Measurements from ENCODE around the gene CCDC177. TPM values are rescaled to one million over a fixed set of nuclear protein-coding genes. Genes with fewer than 3 reads are reported as not detected.

Gene CCDC177
- polyA plus RNA-seq (3.2 and 4.3 TPM in 2 replicates), polyA minus RNA-seq (14.9 and 16.3 TPM in 2 replicates)

DNA sequence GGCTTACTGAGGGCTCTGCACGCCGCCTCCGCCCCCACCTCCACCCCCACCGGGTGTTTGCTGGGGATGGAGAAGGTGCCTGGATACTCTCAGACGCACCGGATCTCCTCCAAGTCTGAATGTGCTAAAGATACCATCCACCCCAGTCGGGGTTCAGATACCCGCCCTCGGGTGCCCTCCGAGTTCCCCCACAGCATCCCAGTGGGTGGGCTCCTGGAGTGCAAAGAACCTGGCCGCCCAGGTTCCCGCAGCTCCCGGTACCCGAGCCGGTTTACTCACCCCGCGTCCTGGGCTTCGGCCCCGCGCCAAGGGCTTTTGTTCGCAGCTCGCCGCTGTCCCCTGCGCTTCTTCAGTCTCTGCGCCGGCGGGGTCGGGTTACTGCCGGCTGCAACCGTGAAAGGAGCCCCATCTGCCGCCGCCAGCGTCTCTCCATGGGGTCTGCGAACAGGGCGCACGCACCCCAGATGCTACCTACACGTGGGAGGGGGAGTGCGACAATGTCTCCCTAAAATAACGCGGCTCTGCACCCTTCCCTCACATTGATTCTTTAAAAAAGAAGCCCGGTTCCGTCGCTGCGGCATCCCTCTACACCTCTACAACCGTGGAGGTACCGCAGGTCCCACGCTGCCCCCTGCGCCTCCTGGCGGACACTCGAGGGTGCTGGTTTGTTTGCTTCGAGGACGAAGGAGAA lies at the start of gene CCDC177:
Gene CCDC177 (minus strand): TSS at position 609 of the 691 bp plus-strand sequence. CDS start 1,249 bp downstream, outside the sequence.
- peak within 1 kb of the TSS; percentile 89 for H3K27ac ChIP-seq (ENCODE audit: low read length)
- peak within 1 kb of the TSS; percentile 36 for H3K4me2 ChIP-seq (ENCODE audit: low read length)
- H3K36me3 ChIP-seq (ENCODE audit: insufficient read depth, low read length), result no peaks in the 10 kb centered on the region
- peak within 1 kb of the TSS; percentile 84 for H3K4me3 ChIP-seq (ENCODE audit: low read length)
- H3K9ac ChIP-seq (ENCODE audit: low read length), result peak within 1 kb of the TSS; percentile 91
- no peaks in the 10 kb centered on the region for H3K79me2 ChIP-seq (replicated peaks; ENCODE audit: insufficient read depth, low read length)
- peak; percentile 48 for TF ChIP-seq TAF1 (IDR thresholded peaks at IDR 0.05; ENCODE audit: low read depth)
- TF ChIP-seq SMC3 (conservative IDR thresholded peaks at IDR 0.05; ENCODE audit: poor library complexity), result peak; percentile 99
- TF ChIP-seq, protein P1, sequence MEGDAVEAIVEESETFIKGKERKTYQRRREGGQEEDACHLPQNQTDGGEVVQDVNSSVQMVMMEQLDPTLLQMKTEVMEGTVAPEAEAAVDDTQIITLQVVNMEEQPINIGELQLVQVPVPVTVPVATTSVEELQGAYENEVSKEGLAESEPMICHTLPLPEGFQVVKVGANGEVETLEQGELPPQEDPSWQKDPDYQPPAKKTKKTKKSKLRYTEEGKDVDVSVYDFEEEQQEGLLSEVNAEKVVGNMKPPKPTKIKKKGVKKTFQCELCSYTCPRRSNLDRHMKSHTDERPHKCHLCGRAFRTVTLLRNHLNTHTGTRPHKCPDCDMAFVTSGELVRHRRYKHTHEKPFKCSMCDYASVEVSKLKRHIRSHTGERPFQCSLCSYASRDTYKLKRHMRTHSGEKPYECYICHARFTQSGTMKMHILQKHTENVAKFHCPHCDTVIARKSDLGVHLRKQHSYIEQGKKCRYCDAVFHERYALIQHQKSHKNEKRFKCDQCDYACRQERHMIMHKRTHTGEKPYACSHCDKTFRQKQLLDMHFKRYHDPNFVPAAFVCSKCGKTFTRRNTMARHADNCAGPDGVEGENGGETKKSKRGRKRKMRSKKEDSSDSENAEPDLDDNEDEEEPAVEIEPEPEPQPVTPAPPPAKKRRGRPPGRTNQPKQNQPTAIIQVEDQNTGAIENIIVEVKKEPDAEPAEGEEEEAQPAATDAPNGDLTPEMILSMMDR (IDR thresholded peaks at IDR 0.05; ENCODE audit: poor library complexity, severe bottlenecking), result peak; percentile 94
- TF ChIP-seq POLR2AphosphoS5 (IDR thresholded peaks at IDR 0.05), result peak; percentile 82
- TF ChIP-seq EZH2 (IDR thresholded peaks at IDR 0.05; ENCODE audit: borderline replicate concordance, insufficient read depth, low read length, poor library complexity, severe bottlenecking), result no peak
- peak; percentile 12 for TF ChIP-seq EP300 (conservative IDR thresholded peaks at IDR 0.05; ENCODE audit: poor library complexity, severe bottlenecking)
- TF ChIP-seq MXI1 (conservative IDR thresholded peaks at IDR 0.05; ENCODE audit: poor library complexity, severe bottlenecking), result peak; percentile 74
- peak; percentile 90 for TF ChIP-seq RAD21 (conservative IDR thresholded peaks at IDR 0.05)
- TF ChIP-seq, protein P2, sequence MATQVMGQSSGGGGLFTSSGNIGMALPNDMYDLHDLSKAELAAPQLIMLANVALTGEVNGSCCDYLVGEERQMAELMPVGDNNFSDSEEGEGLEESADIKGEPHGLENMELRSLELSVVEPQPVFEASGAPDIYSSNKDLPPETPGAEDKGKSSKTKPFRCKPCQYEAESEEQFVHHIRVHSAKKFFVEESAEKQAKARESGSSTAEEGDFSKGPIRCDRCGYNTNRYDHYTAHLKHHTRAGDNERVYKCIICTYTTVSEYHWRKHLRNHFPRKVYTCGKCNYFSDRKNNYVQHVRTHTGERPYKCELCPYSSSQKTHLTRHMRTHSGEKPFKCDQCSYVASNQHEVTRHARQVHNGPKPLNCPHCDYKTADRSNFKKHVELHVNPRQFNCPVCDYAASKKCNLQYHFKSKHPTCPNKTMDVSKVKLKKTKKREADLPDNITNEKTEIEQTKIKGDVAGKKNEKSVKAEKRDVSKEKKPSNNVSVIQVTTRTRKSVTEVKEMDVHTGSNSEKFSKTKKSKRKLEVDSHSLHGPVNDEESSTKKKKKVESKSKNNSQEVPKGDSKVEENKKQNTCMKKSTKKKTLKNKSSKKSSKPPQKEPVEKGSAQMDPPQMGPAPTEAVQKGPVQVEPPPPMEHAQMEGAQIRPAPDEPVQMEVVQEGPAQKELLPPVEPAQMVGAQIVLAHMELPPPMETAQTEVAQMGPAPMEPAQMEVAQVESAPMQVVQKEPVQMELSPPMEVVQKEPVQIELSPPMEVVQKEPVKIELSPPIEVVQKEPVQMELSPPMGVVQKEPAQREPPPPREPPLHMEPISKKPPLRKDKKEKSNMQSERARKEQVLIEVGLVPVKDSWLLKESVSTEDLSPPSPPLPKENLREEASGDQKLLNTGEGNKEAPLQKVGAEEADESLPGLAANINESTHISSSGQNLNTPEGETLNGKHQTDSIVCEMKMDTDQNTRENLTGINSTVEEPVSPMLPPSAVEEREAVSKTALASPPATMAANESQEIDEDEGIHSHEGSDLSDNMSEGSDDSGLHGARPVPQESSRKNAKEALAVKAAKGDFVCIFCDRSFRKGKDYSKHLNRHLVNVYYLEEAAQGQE (IDR thresholded peaks at IDR 0.05; ENCODE audit: borderline replicate concordance), result peak; percentile 69
- H3K27me3 ChIP-seq (ENCODE audit: insufficient read depth, low read depth, low read length), result no peaks in the 10 kb centered on the region
- H3K9me3 ChIP-seq (ENCODE audit: low read length), result peaks cover 7% of the 10 kb centered on the region
- no peaks in the 10 kb centered on the region for H3F3A ChIP-seq (ENCODE audit: insufficient read depth, low read length, poor library complexity, severe bottlenecking)
- no peaks in the 10 kb centered on the region for H4K20me1 ChIP-seq (ENCODE audit: insufficient read depth)
- H2AFZ ChIP-seq (ENCODE audit: low read depth, low read length), result peak within 1 kb of the TSS; percentile 66
- H3K9me2 ChIP-seq (ENCODE audit: insufficient read depth, low read length), result no peaks in the 10 kb centered on the region

DNA sequence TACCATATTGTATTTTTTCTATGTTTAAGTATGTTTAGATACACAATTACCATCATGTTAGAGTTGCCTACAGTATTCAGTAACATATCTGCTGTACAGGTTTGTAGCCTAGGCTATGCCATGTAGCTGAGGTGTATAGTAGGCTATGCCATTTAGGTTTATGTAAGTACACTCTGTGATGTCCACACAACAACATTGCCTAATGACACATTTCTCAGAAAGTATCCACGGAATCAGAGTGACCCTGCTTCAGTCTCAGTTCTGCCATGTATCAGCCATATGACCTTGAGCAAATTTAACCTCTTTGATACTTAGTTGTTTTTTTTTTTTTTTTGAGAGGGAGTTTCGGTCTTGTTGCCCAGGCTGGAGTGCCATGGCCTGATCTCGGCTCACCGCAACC lies 49.5 kb upstream of the CCDC177 start:
- Histone ChIP-seq H4K20me1 (ENCODE audit: insufficient read depth) (peaks cover 4% of the 10 kb centered on the region), H3K27ac (ENCODE audit: low read length) (no peak overlapping the region), H3K4me3 (ENCODE audit: low read length) (no peak overlapping the region), H3K9ac (ENCODE audit: low read length) (no peak overlapping the region), H3K36me3 (ENCODE audit: insufficient read depth, low read length) (no peaks in the 10 kb centered on the region), H2AFZ (ENCODE audit: low read depth, low read length) (no peak overlapping the region), H3K27me3 (ENCODE audit: insufficient read depth, low read depth, low read length) (no peaks in the 10 kb centered on the region), H3K4me2 (ENCODE audit: low read length) (no peak overlapping the region), H3F3A (ENCODE audit: insufficient read depth, low read length, poor library complexity, severe bottlenecking) (no peaks in the 10 kb centered on the region), H3K9me2 (ENCODE audit: insufficient read depth, low read length) (no peaks in the 10 kb centered on the region), H3K79me2 (replicated peaks; ENCODE audit: insufficient read depth, low read length) (peaks cover 35% of the 10 kb centered on the region), H3K9me3 (ENCODE audit: low read length) (no peaks in the 10 kb centered on the region)
- no peak for TF ChIP-seq MXI1 (conservative IDR thresholded peaks at IDR 0.05; ENCODE audit: poor library complexity, severe bottlenecking)
- TF ChIP-seq, protein P1 (IDR thresholded peaks at IDR 0.05; ENCODE audit: poor library complexity, severe bottlenecking), result no peak
- no peak for TF ChIP-seq EP300 (conservative IDR thresholded peaks at IDR 0.05; ENCODE audit: poor library complexity, severe bottlenecking)
- TF ChIP-seq EZH2 (IDR thresholded peaks at IDR 0.05; ENCODE audit: borderline replicate concordance, insufficient read depth, low read length, poor library complexity, severe bottlenecking), result no peak
- TF ChIP-seq, protein P2 (IDR thresholded peaks at IDR 0.05; ENCODE audit: borderline replicate concordance), result no peak
- TF ChIP-seq POLR2AphosphoS5 (IDR thresholded peaks at IDR 0.05), result no peak
- TF ChIP-seq RAD21 (conservative IDR thresholded peaks at IDR 0.05), result no peak
- TF ChIP-seq TAF1 (IDR thresholded peaks at IDR 0.05; ENCODE audit: low read depth), result no peak
- TF ChIP-seq SMC3 (conservative IDR thresholded peaks at IDR 0.05; ENCODE audit: poor library complexity), result no peak
